Caco-2 (cell line): ENCODE results near the gene CEP19. TPM values are rescaled to one million over a fixed set of nuclear protein-coding genes. Genes with fewer than 3 reads are reported as not detected.

Experiments
- BruUV-seq: library from RNA; stranded (reverse); fragments of 400-500 nt; replicated peaks from 2 replicates; lab custom pipeline; 2021; lab: Mats Ljungman, UMichigan
- CTCF ChIA-PET: fragments of 300-600 bp; sonication (Branson Sonifier 250); formaldehyde crosslinking; loops from one replicate; lab custom pipeline; 2022; ENCODE audit warnings: antibody characterized with exemption; lab: Charles Lee
- POLR2A ChIA-PET: fragments of 300-600 bp; sonication (Branson Sonifier 250); formaldehyde crosslinking; loops from one replicate; lab custom pipeline; 2022; ENCODE audit warnings: antibody characterized with exemption; lab: Charles Lee
- DNase-seq, 2 experiments: peaks; one replicate each; pipeline versions ENCODE4 v3.0.0 to v3.0.0-alpha.2; 2020 to 2022
- H3K27me3 ChIP-seq: replicated peaks from 2 replicates; pipeline ENCODE4 v1.6.0; 2011; ENCODE audit warnings: low read length; ENCODE audit not compliant: control insufficient read depth, insufficient read depth
- H3K36me3 ChIP-seq: 2 replicates; pipeline ENCODE4 v1.5.1; 2011; ENCODE audit warnings: low read length; ENCODE audit not compliant: control insufficient read depth, insufficient read depth
- H3K4me1 ChIP-seq: fragments of 250-450 bp; sonication (Bioruptor Pico); 2 replicates; pipeline ENCODE4 v1.5.1; 2020; ENCODE audit warnings: mild to moderate bottlenecking
- H3K4me3 ChIP-seq: 2 replicates; pipeline ENCODE4 v1.5.1; 2011; ENCODE audit warnings: low read depth, mild to moderate bottlenecking, control low read depth, low read length
- H3K9me3 ChIP-seq: fragments of 250-450 bp; sonication (Bioruptor Pico); 2 replicates; pipeline ENCODE4 v1.5.1; 2020; ENCODE audit warnings: mild to moderate bottlenecking, moderate library complexity
- H3K27ac Mint-ChIP-seq: one replicate; pipeline ENCODE4 v1.8.0; 2022; ENCODE audit warnings: mixed read lengths; ENCODE audit not compliant: unreplicated experiment
- H3K27me3 Mint-ChIP-seq: one replicate; pipeline ENCODE4 v1.8.0; 2022; ENCODE audit warnings: mixed read lengths; ENCODE audit not compliant: insufficient read depth, unreplicated experiment
- H3K36me3 Mint-ChIP-seq: one replicate; pipeline ENCODE4 v1.8.0; 2022; ENCODE audit warnings: mild to moderate bottlenecking, mixed read lengths; ENCODE audit not compliant: insufficient read depth, unreplicated experiment
- H3K4me1 Mint-ChIP-seq: one replicate; pipeline ENCODE4 v1.8.0; 2022; ENCODE audit warnings: low read depth, mixed read lengths; ENCODE audit not compliant: unreplicated experiment
- H3K4me3 Mint-ChIP-seq: one replicate; pipeline ENCODE4 v1.8.0; 2022; ENCODE audit warnings: mild to moderate bottlenecking, moderate library complexity, mixed read lengths; ENCODE audit not compliant: unreplicated experiment
- H3K9me3 Mint-ChIP-seq: one replicate; pipeline ENCODE4 v1.8.0; 2022; ENCODE audit warnings: mixed read lengths; ENCODE audit not compliant: unreplicated experiment
- CTCF ChIP-seq, 2 experiments: fragments of 200-600 bp in 1 of 2; IDR thresholded peaks; 1 replicate in 1 of 2; 2 replicates in 1 of 2; pipeline versions ENCODE4 v1.5.1 to v1.8.0; 2011 to 2022; ENCODE audit warnings: antibody characterized with exemption in 1 of 2, control low read depth in 1 of 2, inconsistent platforms in 1 of 2, low read depth in 1 of 2, low read length in 1 of 2, mild to moderate bottlenecking in 1 of 2, moderate library complexity in 1 of 2; ENCODE audit not compliant: insufficient read depth in 1 of 2, severe bottlenecking in 1 of 2, unreplicated experiment in 1 of 2
- intact Hi-C: fragments of 100-400 bp; cut with micrococcal nuclease; formaldehyde crosslinking; loops from one replicate; pipeline ENCODE4 v1.10.0; 2022; ENCODE audit not compliant: unreplicated experiment
- total RNA-seq: library from RNA; stranded (reverse); gene quantifications from 2 replicates; pipeline ENCODE4 v1.2.3, GENCODE V29; 2022

Gene CEP19
- total RNA-seq, 1 experiment from 2014 or later: 1.7 TPM

GRCh38 chr3:196740481-196741248 lies 28.6 kb upstream of the CEP19 start:
- no peak for DNase-seq
- ChIA-PET CTCF (interaction anchor here (0.8 to 1.8 kb wide), 2 partner anchors 49 to 127 kb away, joined by 4 to 8 read pairs; no protein-coding TSS in a partner anchor), POLR2A (interaction anchor here (0.6 to 1.8 kb wide), 10 partner anchors 9 to 986 kb away, joined by 3 to 13 read pairs (median 6); partner anchors contain the start of genes CEP19, PIGX and SENP5)
- peak overlapping the region; percentile 98 for H3K27ac Mint-ChIP-seq
- Histone ChIP-seq H3K9me3 (no peaks in the 10 kb centered on the region), H3K27me3 (no peaks in the 10 kb centered on the region; the same call in 1 of the 2 replicates), H3K4me3 (peak overlapping the region; percentile 88), H3K4me1 (no peaks in the 10 kb centered on the region; the same call in 1 of the 2 replicates), H3K36me3 (no peaks in the 10 kb centered on the region)
- peaks cover 21% of the 10 kb centered on the region for H3K36me3 Mint-ChIP-seq
- peaks cover 10% of the 10 kb centered on the region for H3K9me3 Mint-ChIP-seq
- intact Hi-C loops: loop anchor here (1.0 kb wide), 1 partner anchor 14 kb away; no protein-coding TSS in a partner anchor
- no peak for TF ChIP-seq CTCF (IDR thresholded peaks at IDR 0.05; ENCODE audit: insufficient read depth in 1 of 2, low read depth in 1 of 2, low read length in 1 of 2, severe bottlenecking in 1 of 2, unreplicated experiment in 1 of 2)
- TSS peak; percentile 51 for BruUV-seq
- H3K4me1 Mint-ChIP-seq: peaks cover 14% of the 10 kb centered on the region
- H3K4me3 Mint-ChIP-seq: peak overlapping the region; percentile 93
- no peaks in the 10 kb centered on the region for H3K27me3 Mint-ChIP-seq

- Mint-ChIP-seq H3K27ac (peak within 1 kb of the TSS; percentile 98), H3K27me3 (no peaks in the 10 kb centered on the region), H3K4me1 (peaks cover 14% of the 10 kb centered on the region), H3K9me3 (peaks cover 10% of the 10 kb centered on the region), H3K4me3 (peak within 1 kb of the TSS; percentile 93), H3K36me3 (peaks cover 25% of the 10 kb centered on the region)
- ChIA-PET POLR2A (interaction anchor here (0.6 to 1.8 kb wide), 13 partner anchors 10 to 986 kb away, joined by 3 to 13 read pairs (median 5); partner anchors contain the start of genes CEP19, PIGX and SENP5), CTCF (interaction anchor here (0.6 to 1.8 kb wide), 3 partner anchors 18 to 127 kb away, joined by 3 to 8 read pairs (median 4); no protein-coding TSS in a partner anchor)
- TF ChIP-seq CTCF (IDR thresholded peaks at IDR 0.05; ENCODE audit: insufficient read depth in 1 of 2, low read depth in 1 of 2, low read length in 1 of 2, severe bottlenecking in 1 of 2, unreplicated experiment in 1 of 2): no peak
- H3K4me1 ChIP-seq: no peaks in the 10 kb centered on the region; the same call in 1 of the 2 replicates
- intact Hi-C loops: loop anchor here (1.0 kb wide), 3 partner anchors 14 to 50 kb away; partner anchors contain the start of genes CEP19 and PIGX
- no peaks in the 10 kb centered on the region for H3K9me3 ChIP-seq
- DNase-seq: peak; percentile 89 to 90
- no peaks in the 10 kb centered on the region for H3K36me3 ChIP-seq
- no TSS peak for BruUV-seq
- H3K27me3 ChIP-seq: no peaks in the 10 kb centered on the region; the same call in 1 of the 2 replicates
- peak within 1 kb of the TSS; percentile 88 for H3K4me3 ChIP-seq
These were observed 27.8 kb upstream of the CEP19 start, which contains the start of gene PAK2 for GRCh38 chr3:196739671-196740480. PAK2 (plus strand) TSS chr3:196739857; CDS start chr3:196782647, 42,790 bp downstream.
